GM12878 (cell line): ENCODE results near the gene LRP4. TPM values are rescaled to one million over a fixed set of nuclear protein-coding genes. Genes with fewer than 3 reads are reported as not detected.

Source experiments
- ATAC-seq: fragments of 200-7000 bp; cut with Tn5 transposase; 3 replicates; pipeline ENCODE4 v1.9.1; 2020; ENCODE audit warnings: mild to moderate bottlenecking, moderate library complexity
- BruUV-seq: library from RNA; stranded (reverse); fragments of 400-500 nt; replicated peaks from 2 replicates; lab custom pipeline; 2021; lab: Mats Ljungman, UMichigan
- CTCF ChIA-PET: fragments of 300-600 bp; sonication (Branson Sonifier 250); formaldehyde crosslinking; extraction: SDS; loops from one replicate; lab custom pipeline; 2021; ENCODE audit warnings: inconsistent platforms; lab: Yijun Ruan, JAX
- POLR2A ChIA-PET: fragments of 350-600 bp; formaldehyde crosslinking; extraction: SDS; loops from one replicate; lab custom pipeline; 2021; ENCODE audit warnings: inconsistent platforms; lab: Charles Lee
- RAD21 ChIA-PET: fragments of 300-600 bp; sonication (Branson Sonifier 250); formaldehyde crosslinking; loops from one replicate; lab custom pipeline; 2023; ENCODE audit warnings: antibody characterized with exemption; ENCODE audit not compliant: unreplicated experiment; lab: Charles Lee
- SMC1A ChIA-PET: fragments of 300-600 bp; sonication (Branson Sonifier 250); formaldehyde crosslinking; loops from one replicate; lab custom pipeline; 2023; ENCODE audit not compliant: unreplicated experiment, uncharacterized antibody; lab: Charles Lee
- DNase-seq: peaks from one replicate; pipeline ENCODE4 v3.0.0-alpha.2; 2011; ENCODE audit warnings: low read depth, low spot score
- FAIRE-seq: peaks from 3 replicates; lab custom pipeline; 2011; peaks lifted over from hg19 to GRCh38; lab: Jason Lieb, UNC
- H2AFZ ChIP-seq: 2 replicates; pipeline ENCODE4 v1.6.0; 2011; ENCODE audit warnings: low read depth, low read length, control low read depth; ENCODE audit not compliant: control insufficient read depth
- H3K27ac ChIP-seq: 2 replicates; pipeline ENCODE4 v1.5.1; 2011; ENCODE audit warnings: control low read depth; ENCODE audit not compliant: control insufficient read depth, insufficient read depth
- H3K27me3 ChIP-seq, 2 experiments: replicated peaks in 1 of 2; 2 replicates each; pipeline versions ENCODE4 v1.6.0 to v1.6.1; 2011; ENCODE audit warnings: low read length in 1 of 2; ENCODE audit not compliant: control insufficient read depth in 2 of 2, insufficient read depth in 2 of 2
- H3K36me3 ChIP-seq, 2 experiments: 2 replicates each; pipeline ENCODE4 v1.5.1; 2011; ENCODE audit warnings: low read length in 1 of 2; ENCODE audit not compliant: control insufficient read depth in 2 of 2, insufficient read depth in 2 of 2
- H3K4me1 ChIP-seq: 2 replicates; pipeline ENCODE4 v1.6.1; 2011; ENCODE audit warnings: mild to moderate bottlenecking, low read length, moderate library complexity, mixed read lengths; ENCODE audit not compliant: control insufficient read depth, insufficient read depth
- H3K4me2 ChIP-seq: 2 replicates; pipeline ENCODE4 v1.6.0; 2011; ENCODE audit warnings: control low read depth; ENCODE audit not compliant: control insufficient read depth, insufficient read depth
- H3K4me3 ChIP-seq: fragments of 200-600 bp; sonication (generic); 2 replicates; pipeline ENCODE4 v1.5.1; 2016
- H3K79me2 ChIP-seq: 2 replicates; pipeline ENCODE4 v1.6.0; 2011; ENCODE audit warnings: low read length; ENCODE audit not compliant: control insufficient read depth, insufficient read depth
- H3K9ac ChIP-seq: 2 replicates; pipeline ENCODE4 v1.8.0; 2011; ENCODE audit warnings: low read length, control low read depth, mixed read lengths; ENCODE audit not compliant: control insufficient read depth, insufficient read depth
- H3K9me3 ChIP-seq: replicated peaks from 3 replicates; pipeline ENCODE4 v1.5.1; 2011; ENCODE audit warnings: mild to moderate bottlenecking, low read length; ENCODE audit not compliant: control insufficient read depth, insufficient read depth
- H4K20me1 ChIP-seq: 2 replicates; pipeline ENCODE4 v1.6.0; 2011; ENCODE audit not compliant: control insufficient read depth, insufficient read depth
- BHLHE40 ChIP-seq, 2 experiments: fragments of 450-650 bp in 1 of 2; IDR thresholded peaks; 2 replicates each; pipeline ENCODE4 v1.6.1; 2011 to 2017; ENCODE audit warnings: low read depth in 2 of 2, borderline replicate concordance in 1 of 2, improper control_type of control experiment in 1 of 2, low read length in 1 of 2, mild to moderate bottlenecking in 1 of 2
- E2F4 ChIP-seq: IDR thresholded peaks from 2 replicates; pipeline ENCODE4 v1.6.1; 2012; ENCODE audit warnings: low read depth, low read length, improper control_type of control experiment
- POLR2AphosphoS2 ChIP-seq: IDR thresholded peaks from 2 replicates; pipeline ENCODE4 v1.6.1; 2011; ENCODE audit warnings: low read depth, mild to moderate bottlenecking, low read length, improper control_type of control experiment, moderate library complexity
- RAD21 ChIP-seq: IDR thresholded peaks from 2 replicates; pipeline ENCODE4 v1.6.1; 2011; ENCODE audit warnings: mild to moderate bottlenecking, low read depth, low read length, moderate library complexity; ENCODE audit not compliant: insufficient read depth
- RFX5 ChIP-seq: IDR thresholded peaks from 2 replicates; pipeline ENCODE4 v1.6.1; 2011; ENCODE audit warnings: low read depth, low read length, improper control_type of control experiment
- WGBS: methylation state at CpG from one replicate; pipeline ENCODE4 v1.1.6; 2016; ENCODE audit warnings: low lambda C conversion rate; ENCODE audit not compliant: insufficient replicate concordance, insufficient coverage; ENCODE audit errors: missing lambda C conversion rate; 5-methylcytosine and 5-hydroxymethylcytosine counted together
- in situ Hi-C: fragments of 300-500 bp; cut with MboI; formaldehyde crosslinking; loops from 9 replicates; pipeline ENCODE4 v1.14.3; 2018; ENCODE audit warnings: mixed read lengths
- intact Hi-C: fragments of 100-400 bp; cut with micrococcal nuclease; formaldehyde crosslinking; loops from one replicate; pipeline ENCODE4 v1.14.2; 2022; ENCODE audit not compliant: unreplicated experiment
- polyA plus RNA-seq, 11 experiments: library from polyadenylated mRNA; depleted of rRNA in 4 of 11; unstranded in 6 of 11; stranded (reverse) in 5 of 11; fragments of >200 nt; fragmentation: Nextera tagmentation in 4 of 11; fragmentation: Illumina TruSeq in 1 of 11; extraction: Ambion mirVana in 4 of 11; extraction: Trizol in 1 of 11; gene quantifications; 1 replicate in 1 of 11; 2 replicates in 10 of 11; pipeline versions ENCODE4 v1.2.1 to v1.2.3, GENCODE V29; 2011 to 2016; ENCODE audit warnings: inconsistent platforms in 2 of 11, missing spikeins in 2 of 11, low read depth in 1 of 11
- total RNA-seq, 4 experiments: library from RNA; depleted of rRNA in 3 of 4; stranded (reverse); fragments of >200 nt in 3 of 4; fragmentation: Illumina TruSeq in 1 of 4; extraction: Trizol in 1 of 4; gene quantifications; 2 replicates each; pipeline versions ENCODE4 v1.2.1 to v1.2.3, GENCODE V29; 2013 to 2021
- TF ChIP-seq, protein P1 (sequence below): fragments of 150-350 bp; IDR thresholded peaks from 2 replicates; pipeline ENCODE4 v1.6.1; 2014; ENCODE audit warnings: mild to moderate bottlenecking, low read depth, low read length
- TF ChIP-seq, protein P2 (sequence below): fragments of 450-650 bp; formaldehyde crosslinking; IDR thresholded peaks from 2 replicates; pipeline ENCODE4 v1.5.0; 2022; ENCODE audit warnings: mild to moderate bottlenecking, missing genetic modification characterization
- TF ChIP-seq, protein P3 (sequence below): fragments of 450-650 bp; IDR thresholded peaks from 2 replicates; pipeline ENCODE4 v1.6.1; 2017; ENCODE audit warnings: mild to moderate bottlenecking, moderate library complexity

LRP4 gene
- total and polyA plus RNA-seq, 10 of the 15 experiments (the other 5 are each of a cell fraction or from before 2014, with no cell fraction given): under 0.01 to 0.06 (median 0.03) TPM; not detected in 6

GRCh38 chr11:46947399-46948077 is 29.2 kb upstream of the LRP4 start:
- ChIA-PET SMC1A (interaction anchor here (0.5 to 1.9 kb wide), 6 partner anchors 11 to 498 kb away, joined by 3 to 4 read pairs (median 4); partner anchors contain the start of gene CSTPP1), CTCF (interaction anchor here (1.0 to 1.9 kb wide), 3 partner anchors 16 to 465 kb away, joined by 3 to 7 read pairs (median 5); no protein-coding TSS in a partner anchor), POLR2A (interaction anchor here (0.5 kb wide), 1 partner anchor 210 kb away, joined by 5 read pairs; no protein-coding TSS in a partner anchor), RAD21 (interaction anchor here (0.8 kb wide), 1 partner anchor 206 kb away, joined by 4 read pairs; no protein-coding TSS in a partner anchor)
- intact Hi-C loops: no loop called here
- no TSS peak for BruUV-seq
- no peak overlapping the region for H3K9ac ChIP-seq
- H3K36me3 ChIP-seq: no peaks in the 10 kb centered on the region
- H3K4me3 ChIP-seq: no peak overlapping the region
- no peaks in the 10 kb centered on the region; the same call in 1 of the 2 replicates for H3K79me2 ChIP-seq
- no peaks in the 10 kb centered on the region for H3K9me3 ChIP-seq
- no peak overlapping the region for H3K4me2 ChIP-seq
- in situ Hi-C loops: no loop called here
- no peaks in the 10 kb centered on the region for H4K20me1 ChIP-seq
- no peaks in the 10 kb centered on the region for H3K4me1 ChIP-seq
- DNase-seq (no peak), ATAC-seq (no peak), FAIRE-seq (no peak)
- no peak overlapping the region for H3K27ac ChIP-seq
- H3K27me3 ChIP-seq: no peaks in the 10 kb centered on the region
- H2AFZ ChIP-seq: no peak overlapping the region
- WGBS: 79% methylated on average over 3 of the region's 3 CpGs
- TF ChIP-seq, protein P1, sequence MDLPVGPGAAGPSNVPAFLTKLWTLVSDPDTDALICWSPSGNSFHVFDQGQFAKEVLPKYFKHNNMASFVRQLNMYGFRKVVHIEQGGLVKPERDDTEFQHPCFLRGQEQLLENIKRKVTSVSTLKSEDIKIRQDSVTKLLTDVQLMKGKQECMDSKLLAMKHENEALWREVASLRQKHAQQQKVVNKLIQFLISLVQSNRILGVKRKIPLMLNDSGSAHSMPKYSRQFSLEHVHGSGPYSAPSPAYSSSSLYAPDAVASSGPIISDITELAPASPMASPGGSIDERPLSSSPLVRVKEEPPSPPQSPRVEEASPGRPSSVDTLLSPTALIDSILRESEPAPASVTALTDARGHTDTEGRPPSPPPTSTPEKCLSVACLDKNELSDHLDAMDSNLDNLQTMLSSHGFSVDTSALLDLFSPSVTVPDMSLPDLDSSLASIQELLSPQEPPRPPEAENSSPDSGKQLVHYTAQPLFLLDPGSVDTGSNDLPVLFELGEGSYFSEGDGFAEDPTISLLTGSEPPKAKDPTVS: no peak
- no peak for TF ChIP-seq E2F4
- no peak for TF ChIP-seq RAD21
- TF ChIP-seq POLR2AphosphoS2: no peak
- TF ChIP-seq RFX5: no peak
- TF ChIP-seq, protein P2, sequence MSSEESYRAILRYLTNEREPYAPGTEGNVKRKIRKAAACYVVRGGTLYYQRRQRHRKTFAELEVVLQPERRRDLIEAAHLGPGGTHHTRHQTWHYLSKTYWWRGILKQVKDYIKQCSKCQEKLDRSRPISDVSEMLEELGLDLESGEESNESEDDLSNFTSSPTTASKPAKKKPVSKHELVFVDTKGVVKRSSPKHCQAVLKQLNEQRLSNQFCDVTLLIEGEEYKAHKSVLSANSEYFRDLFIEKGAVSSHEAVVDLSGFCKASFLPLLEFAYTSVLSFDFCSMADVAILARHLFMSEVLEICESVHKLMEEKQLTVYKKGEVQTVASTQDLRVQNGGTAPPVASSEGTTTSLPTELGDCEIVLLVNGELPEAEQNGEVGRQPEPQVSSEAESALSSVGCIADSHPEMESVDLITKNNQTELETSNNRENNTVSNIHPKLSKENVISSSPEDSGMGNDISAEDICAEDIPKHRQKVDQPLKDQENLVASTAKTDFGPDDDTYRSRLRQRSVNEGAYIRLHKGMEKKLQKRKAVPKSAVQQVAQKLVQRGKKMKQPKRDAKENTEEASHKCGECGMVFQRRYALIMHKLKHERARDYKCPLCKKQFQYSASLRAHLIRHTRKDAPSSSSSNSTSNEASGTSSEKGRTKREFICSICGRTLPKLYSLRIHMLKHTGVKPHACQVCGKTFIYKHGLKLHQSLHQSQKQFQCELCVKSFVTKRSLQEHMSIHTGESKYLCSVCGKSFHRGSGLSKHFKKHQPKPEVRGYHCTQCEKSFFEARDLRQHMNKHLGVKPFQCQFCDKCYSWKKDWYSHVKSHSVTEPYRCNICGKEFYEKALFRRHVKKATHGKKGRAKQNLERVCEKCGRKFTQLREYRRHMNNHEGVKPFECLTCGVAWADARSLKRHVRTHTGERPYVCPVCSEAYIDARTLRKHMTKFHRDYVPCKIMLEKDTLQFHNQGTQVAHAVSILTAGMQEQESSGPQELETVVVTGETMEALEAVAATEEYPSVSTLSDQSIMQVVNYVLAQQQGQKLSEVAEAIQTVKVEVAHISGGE (CRISPR knock-in tag): no peak
- no peak for TF ChIP-seq BHLHE40 (IDR thresholded peaks at IDR 0.05; ENCODE audit: borderline replicate concordance in 1 of 2, low read depth in 2 of 2, low read length in 1 of 2)
- TF ChIP-seq, protein P3, sequence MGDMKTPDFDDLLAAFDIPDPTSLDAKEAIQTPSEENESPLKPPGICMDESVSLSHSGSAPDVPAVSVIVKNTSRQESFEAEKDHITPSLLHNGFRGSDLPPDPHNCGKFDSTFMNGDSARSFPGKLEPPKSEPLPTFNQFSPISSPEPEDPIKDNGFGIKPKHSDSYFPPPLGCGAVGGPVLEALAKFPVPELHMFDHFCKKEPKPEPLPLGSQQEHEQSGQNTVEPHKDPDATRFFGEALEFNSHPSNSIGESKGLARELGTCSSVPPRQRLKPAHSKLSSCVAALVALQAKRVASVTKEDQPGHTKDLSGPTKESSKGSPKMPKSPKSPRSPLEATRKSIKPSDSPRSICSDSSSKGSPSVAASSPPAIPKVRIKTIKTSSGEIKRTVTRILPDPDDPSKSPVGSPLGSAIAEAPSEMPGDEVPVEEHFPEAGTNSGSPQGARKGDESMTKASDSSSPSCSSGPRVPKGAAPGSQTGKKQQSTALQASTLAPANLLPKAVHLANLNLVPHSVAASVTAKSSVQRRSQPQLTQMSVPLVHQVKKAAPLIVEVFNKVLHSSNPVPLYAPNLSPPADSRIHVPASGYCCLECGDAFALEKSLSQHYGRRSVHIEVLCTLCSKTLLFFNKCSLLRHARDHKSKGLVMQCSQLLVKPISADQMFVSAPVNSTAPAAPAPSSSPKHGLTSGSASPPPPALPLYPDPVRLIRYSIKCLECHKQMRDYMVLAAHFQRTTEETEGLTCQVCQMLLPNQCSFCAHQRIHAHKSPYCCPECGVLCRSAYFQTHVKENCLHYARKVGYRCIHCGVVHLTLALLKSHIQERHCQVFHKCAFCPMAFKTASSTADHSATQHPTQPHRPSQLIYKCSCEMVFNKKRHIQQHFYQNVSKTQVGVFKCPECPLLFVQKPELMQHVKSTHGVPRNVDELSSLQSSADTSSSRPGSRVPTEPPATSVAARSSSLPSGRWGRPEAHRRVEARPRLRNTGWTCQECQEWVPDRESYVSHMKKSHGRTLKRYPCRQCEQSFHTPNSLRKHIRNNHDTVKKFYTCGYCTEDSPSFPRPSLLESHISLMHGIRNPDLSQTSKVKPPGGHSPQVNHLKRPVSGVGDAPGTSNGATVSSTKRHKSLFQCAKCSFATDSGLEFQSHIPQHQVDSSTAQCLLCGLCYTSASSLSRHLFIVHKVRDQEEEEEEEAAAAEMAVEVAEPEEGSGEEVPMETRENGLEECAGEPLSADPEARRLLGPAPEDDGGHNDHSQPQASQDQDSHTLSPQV: no peak
